ENCODE results near the gene DDAH1.

The DDAH1 gene

GRCh38 chr1:85328713-85329397 lies 136.1 kb downstream of the DDAH1 start:
- Histone ChIP-seq H3K4me3 (ENCODE audit: extremely low read depth, insufficient read depth, low read length, poor library complexity, severe bottlenecking) (no peak overlapping the region), H3K4me1 (ENCODE audit: control insufficient read depth, insufficient read depth, low read length, poor library complexity, severe bottlenecking) (peaks cover 60% of the 10 kb centered on the region), H3K27ac (ENCODE audit: low read depth, low read length, severe bottlenecking) (peak overlapping the region; percentile 97), H3K36me3 (ENCODE audit: control insufficient read depth, insufficient read depth, low read length) (peaks cover 6% of the 10 kb centered on the region), H3K9me3 (ENCODE audit: control insufficient read depth, low read length) (no peaks in the 10 kb centered on the region)
- WGBS, 2 experiments (ENCODE audit: insufficient coverage in 2 of 2): 25% methylated on average over 1 of the region's 3 CpGs; no CpG with 5 or more reads in 1 of the 2 experiments

- H3K4me1 ChIP-seq (ENCODE audit: control insufficient read depth, insufficient read depth, low read length, poor library complexity, severe bottlenecking): peaks cover 65% of the 10 kb centered on the region
- no peaks in the 10 kb centered on the region for H3K9me3 ChIP-seq (ENCODE audit: control insufficient read depth, low read length)
- no peak overlapping the region for H3K4me3 ChIP-seq (ENCODE audit: extremely low read depth, insufficient read depth, low read length, poor library complexity, severe bottlenecking)
- 80 to 100% methylated on average over 1 of the region's 2 CpGs for WGBS, 2 experiments (ENCODE audit: insufficient coverage in 2 of 2)
- H3K36me3 ChIP-seq (ENCODE audit: control insufficient read depth, insufficient read depth, low read length): peaks cover 13% of the 10 kb centered on the region
- H3K27ac ChIP-seq (ENCODE audit: low read depth, low read length, severe bottlenecking): no peak overlapping the region
Measured at GRCh38 chr1:85327759-85328158, 137.2 kb downstream of the DDAH1 start.

- Histone ChIP-seq H3K4me3 (ENCODE audit: extremely low read depth, insufficient read depth, low read length, poor library complexity, severe bottlenecking) (no peak overlapping the region), H3K36me3 (ENCODE audit: control insufficient read depth, insufficient read depth, low read length) (peaks cover 17% of the 10 kb centered on the region), H3K4me1 (ENCODE audit: control insufficient read depth, insufficient read depth, low read length, poor library complexity, severe bottlenecking) (peaks cover 60% of the 10 kb centered on the region), H3K9me3 (ENCODE audit: control insufficient read depth, low read length) (no peaks in the 10 kb centered on the region), H3K27ac (ENCODE audit: low read depth, low read length, severe bottlenecking) (no peak overlapping the region)
- 80 to 100% methylated on average over 1 to 3 of the region's 5 CpGs for WGBS, 2 experiments (ENCODE audit: insufficient coverage in 2 of 2)
Measured at GRCh38 chr1:85326851-85327250, 138.1 kb downstream of the DDAH1 start.

GRCh38 chr1:85326336-85326735 lies 138.6 kb downstream of the DDAH1 start:
- Histone ChIP-seq H3K9me3 (ENCODE audit: control insufficient read depth, low read length) (no peaks in the 10 kb centered on the region), H3K27ac (ENCODE audit: low read depth, low read length, severe bottlenecking) (no peak overlapping the region), H3K36me3 (ENCODE audit: control insufficient read depth, insufficient read depth, low read length) (peaks cover 17% of the 10 kb centered on the region), H3K4me3 (ENCODE audit: extremely low read depth, insufficient read depth, low read length, poor library complexity, severe bottlenecking) (no peak overlapping the region), H3K4me1 (ENCODE audit: control insufficient read depth, insufficient read depth, low read length, poor library complexity, severe bottlenecking) (peaks cover 60% of the 10 kb centered on the region)
- WGBS, 2 experiments (ENCODE audit: insufficient coverage in 2 of 2): 67 to 86% methylated on average over 1 of the region's 2 CpGs

- H3K36me3 ChIP-seq (ENCODE audit: control insufficient read depth, insufficient read depth, low read length): peaks cover 17% of the 10 kb centered on the region
Measured at GRCh38 chr1:85325920-85326319, 139.0 kb downstream of the DDAH1 start.

GRCh38 chr1:85323770-85324169 lies 141.2 kb downstream of the DDAH1 start:
- no peak overlapping the region for H3K4me3 ChIP-seq (ENCODE audit: extremely low read depth, insufficient read depth, low read length, poor library complexity, severe bottlenecking)
- H3K27ac ChIP-seq (ENCODE audit: low read depth, low read length, severe bottlenecking): no peak overlapping the region
- H3K36me3 ChIP-seq (ENCODE audit: control insufficient read depth, insufficient read depth, low read length): peaks cover 28% of the 10 kb centered on the region
- peaks cover 52% of the 10 kb centered on the region for H3K4me1 ChIP-seq (ENCODE audit: control insufficient read depth, insufficient read depth, low read length, poor library complexity, severe bottlenecking)
- 94 to 95% methylated on average over 2 of the region's 5 CpGs for WGBS, 2 experiments (ENCODE audit: insufficient coverage in 2 of 2)
- no peaks in the 10 kb centered on the region for H3K9me3 ChIP-seq (ENCODE audit: control insufficient read depth, low read length)

More at GRCh38 chr1:85325920-85326319, 139.0 kb downstream of the DDAH1 start:
- Histone ChIP-seq H3K4me3 (ENCODE audit: extremely low read depth, insufficient read depth, low read length, poor library complexity, severe bottlenecking) (no peak overlapping the region), H3K27ac (ENCODE audit: low read depth, low read length, severe bottlenecking) (no peak overlapping the region), H3K9me3 (ENCODE audit: control insufficient read depth, low read length) (no peaks in the 10 kb centered on the region), H3K4me1 (ENCODE audit: control insufficient read depth, insufficient read depth, low read length, poor library complexity, severe bottlenecking) (peaks cover 58% of the 10 kb centered on the region)

GRCh38 chr1:85322655-85323054 lies 142.3 kb downstream of the DDAH1 start:
- Histone ChIP-seq H3K4me1 (ENCODE audit: control insufficient read depth, insufficient read depth, low read length, poor library complexity, severe bottlenecking) (peaks cover 41% of the 10 kb centered on the region), H3K9me3 (ENCODE audit: control insufficient read depth, low read length) (no peaks in the 10 kb centered on the region), H3K4me3 (ENCODE audit: extremely low read depth, insufficient read depth, low read length, poor library complexity, severe bottlenecking) (no peak overlapping the region), H3K36me3 (ENCODE audit: control insufficient read depth, insufficient read depth, low read length) (peaks cover 33% of the 10 kb centered on the region), H3K27ac (ENCODE audit: low read depth, low read length, severe bottlenecking) (no peak overlapping the region)
- WGBS, 2 experiments (ENCODE audit: insufficient coverage in 2 of 2): 100% methylated on average over 1 of the region's 2 CpGs

- H3K27ac ChIP-seq (ENCODE audit: low read depth, low read length, severe bottlenecking): peak overlapping the region; percentile 90
- no peak overlapping the region for H3K4me3 ChIP-seq (ENCODE audit: extremely low read depth, insufficient read depth, low read length, poor library complexity, severe bottlenecking)
- H3K4me1 ChIP-seq (ENCODE audit: control insufficient read depth, insufficient read depth, low read length, poor library complexity, severe bottlenecking): peaks cover 45% of the 10 kb centered on the region
- H3K36me3 ChIP-seq (ENCODE audit: control insufficient read depth, insufficient read depth, low read length): peaks cover 44% of the 10 kb centered on the region
- 94 to 97% methylated on average over 3 to 5 of the region's 7 CpGs for WGBS, 2 experiments (ENCODE audit: insufficient coverage in 2 of 2)
- no peaks in the 10 kb centered on the region for H3K9me3 ChIP-seq (ENCODE audit: control insufficient read depth, low read length)
Measured at GRCh38 chr1:85321237-85321964, 143.6 kb downstream of the DDAH1 start.

- Histone ChIP-seq H3K27ac (ENCODE audit: low read depth, low read length, severe bottlenecking) (peak overlapping the region; percentile 90), H3K4me1 (ENCODE audit: control insufficient read depth, insufficient read depth, low read length, poor library complexity, severe bottlenecking) (peaks cover 53% of the 10 kb centered on the region), H3K36me3 (ENCODE audit: control insufficient read depth, insufficient read depth, low read length) (peaks cover 48% of the 10 kb centered on the region), H3K4me3 (ENCODE audit: extremely low read depth, insufficient read depth, low read length, poor library complexity, severe bottlenecking) (no peak overlapping the region), H3K9me3 (ENCODE audit: control insufficient read depth, low read length) (no peaks in the 10 kb centered on the region)
- 100% methylated on average over 1 of the region's 2 CpGs for WGBS, 2 experiments (ENCODE audit: insufficient coverage in 2 of 2)
Measured at GRCh38 chr1:85320371-85321131, 144.4 kb downstream of the DDAH1 start.

GRCh38 chr1:85319931-85320330 lies 145.0 kb downstream of the DDAH1 start:
- peaks cover 54% of the 10 kb centered on the region for H3K4me1 ChIP-seq (ENCODE audit: control insufficient read depth, insufficient read depth, low read length, poor library complexity, severe bottlenecking)
- no peak overlapping the region for H3K4me3 ChIP-seq (ENCODE audit: extremely low read depth, insufficient read depth, low read length, poor library complexity, severe bottlenecking)
- no peaks in the 10 kb centered on the region for H3K9me3 ChIP-seq (ENCODE audit: control insufficient read depth, low read length)
- peaks cover 48% of the 10 kb centered on the region for H3K36me3 ChIP-seq (ENCODE audit: control insufficient read depth, insufficient read depth, low read length)
- 76 to 90% methylated on average over 3 of the region's 4 CpGs for WGBS, 2 experiments (ENCODE audit: insufficient coverage in 2 of 2)
- peak overlapping the region; percentile 90 for H3K27ac ChIP-seq (ENCODE audit: low read depth, low read length, severe bottlenecking)
